HPDE6-E6E7 (cell line): Measurements from ENCODE around the gene SHISA5.
A peak's percentile ranks its signal among the peaks of the same experiment; 100 is the strongest.

Experiments used
- DNase-seq: peaks from one replicate; pipeline ENCODE4 v3.0.0; 2011; ENCODE audit warnings: missing footprints; ENCODE audit errors: extremely low spot score

SHISA5 gene

DNA sequence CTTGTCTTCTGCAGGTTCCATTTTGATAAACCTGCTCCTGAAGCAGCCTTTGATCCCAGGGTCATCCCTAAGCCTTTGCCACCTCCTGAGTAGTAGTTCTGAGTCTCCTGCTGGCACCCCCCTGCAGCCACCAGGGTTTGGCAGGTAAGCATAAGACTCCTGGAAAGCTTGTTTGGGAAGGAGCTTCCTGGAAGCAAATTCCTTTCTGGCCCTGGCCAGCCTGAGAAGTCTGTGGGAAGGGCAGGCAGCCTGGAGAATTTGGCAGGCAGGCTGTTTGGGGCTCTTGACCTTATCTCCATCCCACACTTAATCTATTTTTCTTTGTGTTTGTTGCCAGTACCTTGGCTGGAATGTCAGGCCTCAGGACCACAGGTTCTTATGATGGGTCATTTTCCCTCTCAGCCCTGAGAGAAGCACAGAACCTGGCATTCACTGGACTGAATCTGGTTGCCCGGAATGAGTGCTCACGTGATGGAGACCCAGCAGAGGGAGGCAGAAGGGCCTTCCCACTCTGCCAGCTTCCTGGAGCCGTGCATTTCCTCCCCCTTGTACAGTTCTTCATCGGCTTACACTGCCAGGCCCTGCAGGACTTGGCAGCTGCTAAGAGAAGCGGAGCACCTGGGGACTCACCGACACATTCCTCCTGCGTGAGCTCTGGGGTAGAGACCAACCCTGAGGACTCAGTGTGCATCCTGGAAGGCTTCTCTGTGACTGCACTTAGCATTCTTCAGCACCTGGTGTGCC, 44.0 kb downstream of the SHISA5 start:
- DNase-seq = no peak

DNA sequence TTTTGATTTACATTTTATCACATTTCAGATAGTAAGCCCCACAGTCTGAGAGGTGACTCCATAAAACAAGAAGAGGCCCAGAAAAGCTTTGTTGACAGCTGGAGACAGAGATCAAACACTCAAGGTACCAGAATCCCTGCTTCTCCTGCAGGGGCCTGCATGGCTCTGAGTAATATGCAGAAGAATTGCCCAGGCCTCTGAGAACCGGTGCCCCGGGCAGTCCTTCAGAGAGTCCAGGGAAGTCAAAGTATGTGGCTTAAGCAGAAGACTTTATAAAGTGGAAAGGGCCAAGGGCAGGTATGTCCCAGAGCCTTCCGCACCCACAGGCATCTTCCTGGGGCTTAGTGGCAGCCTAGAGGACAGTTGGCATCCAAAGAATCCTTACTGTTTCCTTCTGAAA, 44.6 kb downstream of the SHISA5 start:
- DNase-seq = no peak

DNA sequence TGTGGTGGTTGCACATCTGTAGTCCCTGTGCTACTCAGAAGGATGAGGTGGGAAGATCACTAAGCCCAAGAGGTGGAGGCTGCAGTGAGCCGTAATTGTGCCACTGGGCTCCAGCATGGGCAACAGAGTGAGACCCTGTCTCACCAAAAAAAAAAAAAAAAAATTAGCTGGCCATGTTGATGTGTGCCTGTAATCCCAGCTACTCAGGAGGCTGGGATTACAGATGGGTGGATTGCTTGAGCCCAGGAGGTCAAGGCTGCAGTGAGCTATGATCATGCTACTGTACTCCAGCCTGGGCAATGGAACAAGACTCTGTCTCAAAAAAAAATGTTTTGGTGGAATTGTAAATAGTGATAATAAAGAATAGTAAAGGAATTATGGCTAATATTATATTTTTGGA, 47.5 kb downstream of the SHISA5 start:
- no peak for DNase-seq

DNA sequence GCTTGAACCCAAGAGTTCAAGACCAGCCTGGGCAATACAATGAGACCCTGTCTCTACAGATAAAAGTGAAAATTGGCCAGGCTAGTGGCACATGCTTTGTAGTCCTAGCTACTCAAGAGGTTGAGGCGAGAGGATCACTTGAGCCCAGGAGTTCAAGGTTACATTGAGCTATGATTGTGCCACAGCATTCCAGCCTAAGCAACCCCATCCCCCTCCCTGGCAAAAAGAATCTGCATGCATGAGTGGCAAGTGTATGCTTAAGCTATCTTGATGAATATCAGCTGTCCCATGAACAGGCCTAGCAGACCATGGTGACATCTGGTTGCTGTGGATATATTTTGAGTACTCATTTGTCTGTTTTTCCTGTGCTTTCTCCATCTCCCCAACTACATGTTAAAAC, 52.7 kb downstream of the SHISA5 start:
- no peak for DNase-seq

DNA sequence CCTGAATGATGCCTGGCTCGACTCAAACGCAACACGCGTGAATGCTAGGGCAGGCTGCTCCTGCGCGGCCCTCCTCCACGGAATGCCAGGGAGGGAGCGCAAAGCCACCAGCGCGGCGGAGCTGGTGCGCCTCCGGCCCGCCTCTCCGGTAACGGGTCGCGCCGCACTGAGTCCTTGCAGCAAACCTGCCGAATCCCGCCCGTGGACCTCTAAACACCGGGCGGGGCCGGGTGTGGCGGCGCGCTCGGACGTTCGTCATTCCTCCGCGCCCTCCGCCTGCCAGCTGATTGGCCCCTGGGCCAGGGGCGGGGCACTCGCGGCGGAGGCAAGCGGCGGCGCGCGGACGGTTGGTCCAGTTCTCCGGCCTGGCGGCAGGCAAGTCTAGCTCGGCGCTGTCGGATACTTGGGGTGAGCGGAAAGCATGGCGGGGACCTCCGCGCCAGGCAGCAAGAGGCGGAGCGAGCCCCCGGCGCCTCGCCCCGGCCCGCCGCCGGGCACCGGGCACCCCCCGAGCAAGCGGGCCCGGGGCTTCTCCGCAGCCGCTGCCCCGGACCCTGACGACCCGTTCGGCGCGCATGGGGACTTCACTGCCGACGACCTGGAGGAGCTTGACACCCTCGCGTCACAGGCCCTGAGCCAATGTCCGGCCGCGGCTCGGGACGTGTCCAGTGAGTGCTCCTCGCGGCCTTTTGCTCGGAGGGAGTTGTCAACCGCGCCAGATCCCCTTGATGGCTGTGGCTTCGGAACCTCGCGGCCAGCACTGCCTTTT, 57.4 kb downstream of the SHISA5 start, which contains the start of gene ATRIP:
ATRIP (plus strand) TSS at position 313 of the 769 bp plus-strand sequence; CDS start at position 422, 109 bp downstream.
- peak; percentile 60 for DNase-seq

DNA sequence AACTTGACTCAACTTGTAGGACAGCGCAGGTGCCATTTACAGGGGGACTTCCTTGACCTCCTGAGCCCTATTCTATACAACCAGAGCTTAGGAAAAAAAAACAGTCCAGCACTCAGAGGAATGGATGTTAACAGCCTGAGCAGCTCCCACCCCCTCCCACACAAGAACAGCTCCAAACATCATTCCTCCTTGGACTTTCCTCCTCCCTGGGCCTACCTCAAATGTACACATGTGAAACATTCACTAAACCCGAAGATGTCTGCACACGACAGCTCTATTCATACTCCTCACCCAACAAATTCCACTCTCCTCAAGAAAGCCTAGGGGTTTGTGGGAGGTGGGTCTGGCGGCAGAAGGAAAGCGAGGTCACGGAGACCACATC, 57.9 kb downstream of the SHISA5 start:
- DNase-seq = no peak

DNA sequence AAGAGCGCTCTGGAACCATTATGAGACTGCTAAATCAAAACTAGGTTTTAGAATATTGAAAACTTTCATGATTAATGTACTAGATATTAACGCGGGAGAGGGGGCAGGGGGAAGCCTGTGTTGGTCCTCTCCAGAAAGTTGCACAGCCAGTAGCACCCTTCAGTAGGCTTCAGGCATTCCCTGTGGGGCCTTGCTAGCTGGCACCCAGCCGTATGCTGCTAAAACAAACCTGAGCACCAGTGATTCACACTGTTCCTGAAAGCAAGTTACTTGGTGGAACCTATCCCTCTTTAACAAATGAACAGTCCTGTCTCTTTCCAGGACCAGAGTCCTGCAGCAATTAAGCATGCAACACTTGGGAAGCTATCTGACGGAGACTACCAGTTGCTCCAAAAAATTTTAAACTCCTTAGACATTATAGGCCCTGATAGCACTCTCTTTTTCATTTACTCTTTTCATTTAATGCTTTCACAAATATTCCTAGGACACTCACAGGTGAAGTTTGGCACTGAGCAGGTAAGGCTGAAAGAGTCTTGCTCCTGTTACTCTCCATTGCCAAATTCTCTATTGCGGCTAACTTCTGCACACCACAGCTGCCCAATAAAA, 58.6 kb downstream of the SHISA5 start:
- DNase-seq = no peak

DNA sequence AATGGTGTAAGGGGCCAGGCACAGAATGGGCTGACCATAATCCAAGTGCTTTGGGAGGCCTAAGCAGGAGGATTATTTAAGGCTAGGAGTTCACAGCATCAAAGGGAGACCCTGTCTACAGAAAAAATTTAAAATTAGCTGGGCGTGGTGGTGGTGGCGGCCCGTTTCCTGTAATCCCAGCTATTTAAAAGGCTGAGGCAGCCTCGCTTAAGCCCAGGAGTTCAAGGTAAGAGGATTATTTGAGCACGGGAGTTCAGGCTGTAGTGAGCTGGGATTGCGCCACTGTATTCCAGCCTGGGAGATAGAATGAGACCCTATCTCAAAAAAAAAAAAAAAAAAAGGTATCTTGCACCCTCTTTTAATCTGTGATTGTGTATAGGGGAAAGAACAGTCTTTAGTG, 62.0 kb downstream of the SHISA5 start:
- no peak for DNase-seq

DNA sequence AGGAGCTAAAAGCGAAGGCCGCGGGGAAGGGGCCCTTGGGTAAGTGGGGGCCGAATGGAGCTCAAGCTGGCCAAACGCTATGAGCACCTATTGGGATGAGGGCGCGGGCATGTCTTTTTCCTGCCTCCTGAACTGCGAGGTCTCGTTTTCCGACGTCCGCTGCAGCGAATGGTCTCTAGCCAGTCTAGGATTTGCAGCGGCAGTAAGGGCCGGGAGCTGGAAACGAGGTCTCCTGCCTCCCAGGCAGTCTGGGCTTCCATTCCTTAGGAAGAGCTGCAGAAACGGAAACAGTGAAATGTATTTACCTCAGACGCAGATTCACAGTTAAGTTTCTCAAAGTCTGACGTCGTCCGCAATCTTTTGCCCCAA, 63.4 kb downstream of the SHISA5 start:
- no peak for DNase-seq

DNA sequence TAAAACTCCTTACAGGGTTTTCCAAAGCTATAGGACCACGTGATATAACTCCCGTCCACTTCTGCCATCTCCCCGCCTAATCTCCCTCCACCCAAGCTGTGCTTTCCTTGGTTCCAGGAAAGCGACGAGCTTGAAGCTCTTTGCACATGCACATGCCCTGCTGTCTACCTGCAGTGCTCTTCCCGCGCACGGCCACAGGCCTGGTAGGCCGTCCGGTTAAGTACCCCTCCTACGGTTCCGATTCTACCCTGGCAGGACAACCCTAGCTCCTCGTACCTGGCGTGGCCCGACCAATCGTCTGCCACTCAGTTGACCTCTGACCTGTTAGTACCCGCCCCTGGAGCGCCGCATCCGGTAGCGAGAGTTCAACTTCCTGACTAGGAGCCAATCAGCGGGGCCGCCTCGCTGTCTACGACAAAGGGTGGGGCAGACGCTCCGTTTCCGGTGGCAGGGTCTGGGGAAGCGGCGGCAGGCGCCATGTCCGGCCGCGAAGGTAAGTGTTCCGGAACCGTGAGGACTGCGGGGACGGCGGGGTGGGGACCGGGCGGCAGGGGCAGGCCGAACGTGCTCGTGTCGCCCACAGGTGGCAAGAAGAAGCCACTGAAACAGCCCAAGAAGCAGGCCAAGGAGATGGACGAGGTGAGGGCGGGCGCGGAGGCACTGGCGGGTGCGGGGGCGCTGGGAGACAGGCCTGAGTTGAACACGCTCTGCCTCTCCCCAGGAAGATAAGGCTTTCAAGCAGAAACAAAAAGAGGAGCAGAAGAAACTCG, 64.0 kb downstream of the SHISA5 start, which contains the start of the genes CCDC51 and TMA7:
CCDC51 (minus strand) TSS at position 300 of the 770 bp plus-strand sequence. CDS start 4,991 bp downstream, outside the sequence.
TMA7 (plus strand) TSS at position 438 of the 770 bp plus-strand sequence; CDS start at position 478, 40 bp downstream.
- DNase-seq = peak; percentile 77

DNA sequence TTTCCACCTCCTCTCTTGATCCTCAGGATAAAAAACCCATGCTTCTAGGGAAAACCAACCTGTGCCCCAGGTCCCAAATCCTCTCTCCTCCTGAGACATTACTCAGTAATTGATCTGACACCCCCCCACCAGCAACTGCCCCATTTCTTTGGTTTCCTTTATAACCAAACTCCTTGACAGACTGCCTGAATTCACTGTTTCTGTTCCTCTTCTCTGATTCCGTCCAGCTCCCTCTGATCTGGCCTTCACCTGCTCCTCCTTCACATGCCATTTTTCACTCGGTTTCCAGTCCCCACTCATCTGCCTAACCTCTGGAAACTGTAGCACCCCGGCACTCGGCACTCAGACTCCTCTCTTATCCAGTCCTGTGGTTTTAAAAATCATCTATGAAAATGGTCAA, 66.2 kb downstream of the SHISA5 start:
- no peak for DNase-seq

DNA sequence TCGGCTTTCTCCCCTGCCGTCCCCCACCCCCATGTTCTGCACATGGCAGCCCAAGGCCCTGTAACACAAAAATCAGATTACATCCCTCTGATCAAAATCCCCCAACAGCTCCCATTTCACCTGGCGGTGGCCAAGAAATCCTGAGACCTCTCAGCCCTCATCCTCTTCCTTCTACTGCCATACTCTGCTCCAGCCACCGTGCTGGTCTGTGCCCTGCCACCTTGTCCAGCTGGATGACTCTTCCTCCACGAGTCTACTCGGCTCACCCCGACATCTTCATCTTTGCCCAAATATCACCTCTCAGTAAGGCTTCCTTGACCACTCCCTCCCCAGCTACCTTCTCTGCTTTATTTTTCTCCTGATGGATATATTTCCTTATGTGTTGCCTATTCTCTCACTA, 67.1 kb downstream of the SHISA5 start:
- DNase-seq = no peak

DNA sequence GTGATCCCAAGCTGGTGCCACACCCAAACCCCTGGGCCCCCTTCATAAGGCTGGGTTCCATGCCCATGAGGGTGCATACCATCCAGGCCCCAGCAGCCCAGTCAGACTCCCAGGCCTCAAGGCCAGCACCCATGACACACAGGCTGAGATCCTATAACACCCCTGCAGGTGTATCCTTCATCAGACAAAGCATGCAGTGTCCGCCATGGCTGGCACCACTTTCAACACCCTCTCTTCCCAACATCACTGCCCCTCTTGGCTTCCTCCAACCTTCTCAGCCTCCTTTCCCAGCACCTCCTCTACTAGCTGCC, 67.5 kb downstream of the SHISA5 start:
- DNase-seq = no peak

DNA sequence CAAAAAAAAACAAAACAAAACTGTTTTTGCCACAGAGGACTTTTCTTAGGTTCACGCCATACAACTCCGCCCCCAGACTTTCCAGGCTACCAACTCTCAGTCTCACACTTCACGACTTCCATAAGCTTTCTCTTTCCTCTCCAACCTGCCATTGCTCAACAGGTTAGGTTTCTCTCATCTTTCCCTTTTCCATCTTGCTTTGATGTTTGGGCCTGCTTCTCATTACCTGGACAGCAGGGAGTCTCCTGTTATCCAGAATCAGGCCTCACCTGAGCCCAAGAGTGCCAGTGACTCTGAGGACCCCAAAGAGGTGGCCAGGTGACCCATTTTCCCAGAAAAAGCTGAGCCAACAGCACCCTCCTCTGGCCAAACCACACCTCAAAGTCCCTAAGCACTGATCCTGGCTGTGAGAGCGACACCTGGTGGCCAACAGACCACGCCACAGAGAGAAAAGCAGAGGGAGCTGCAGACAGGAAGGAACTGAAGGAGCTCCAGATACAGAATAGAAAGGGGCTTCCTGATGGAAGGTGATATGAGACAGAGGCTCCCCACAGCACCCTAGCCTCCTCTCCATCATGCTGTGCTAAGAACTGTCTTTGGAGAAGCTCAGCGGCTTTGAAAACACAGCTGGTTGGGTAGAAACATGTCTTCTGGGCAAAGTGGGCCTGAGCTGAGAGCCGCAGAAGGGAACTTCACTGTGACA, 68.0 kb downstream of the SHISA5 start:
- DNase-seq = peak; percentile 35

DNA sequence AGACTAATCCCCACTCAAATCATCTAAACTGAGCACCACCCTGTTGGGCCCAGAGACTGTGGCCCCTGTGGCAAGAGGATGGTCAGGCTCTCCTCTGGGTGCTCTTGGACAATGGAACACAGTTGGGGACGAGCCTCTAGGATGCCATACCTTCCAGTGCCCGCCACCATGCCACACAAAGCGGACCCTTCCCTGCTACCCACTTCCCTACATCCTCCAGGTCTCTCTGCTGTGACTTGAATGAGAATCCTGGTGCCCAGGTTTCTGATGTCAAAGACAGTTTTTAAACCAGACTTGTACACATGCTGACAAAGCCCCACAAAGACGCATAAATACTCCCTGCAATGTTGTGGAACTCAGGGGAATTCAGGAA, 68.8 kb downstream of the SHISA5 start:
- no peak for DNase-seq

DNA sequence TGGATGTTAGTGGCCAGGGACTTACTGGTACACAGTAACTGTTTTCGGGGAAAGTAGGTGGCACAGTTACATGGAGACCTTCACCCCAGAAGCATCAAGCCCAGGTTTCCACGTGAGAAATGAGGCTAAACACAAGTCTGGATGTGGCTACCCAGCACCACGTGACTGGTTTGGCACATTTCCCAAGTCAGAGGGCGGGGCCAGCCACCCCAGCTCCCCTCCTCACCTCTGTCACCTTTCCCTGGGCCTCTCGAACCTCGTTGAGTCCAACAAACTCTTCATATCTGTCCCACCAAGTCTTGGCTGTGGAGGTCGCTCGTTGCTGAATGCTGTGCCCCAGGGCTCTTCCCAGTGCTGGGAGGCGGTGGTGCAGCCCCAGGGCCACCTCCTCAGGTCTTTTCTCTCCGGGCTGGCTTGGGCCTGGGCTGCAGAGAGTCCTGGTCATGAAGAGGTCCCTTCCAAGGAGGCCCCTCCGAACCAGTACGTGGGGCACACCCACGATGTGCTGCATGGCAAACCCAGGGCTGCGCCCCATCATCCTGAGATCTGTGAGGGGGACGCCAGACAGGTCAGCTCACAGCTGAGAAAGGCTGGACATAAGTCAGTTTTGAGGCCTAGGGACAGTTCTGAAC, 69.3 kb downstream of the SHISA5 start:
- no peak for DNase-seq

DNA sequence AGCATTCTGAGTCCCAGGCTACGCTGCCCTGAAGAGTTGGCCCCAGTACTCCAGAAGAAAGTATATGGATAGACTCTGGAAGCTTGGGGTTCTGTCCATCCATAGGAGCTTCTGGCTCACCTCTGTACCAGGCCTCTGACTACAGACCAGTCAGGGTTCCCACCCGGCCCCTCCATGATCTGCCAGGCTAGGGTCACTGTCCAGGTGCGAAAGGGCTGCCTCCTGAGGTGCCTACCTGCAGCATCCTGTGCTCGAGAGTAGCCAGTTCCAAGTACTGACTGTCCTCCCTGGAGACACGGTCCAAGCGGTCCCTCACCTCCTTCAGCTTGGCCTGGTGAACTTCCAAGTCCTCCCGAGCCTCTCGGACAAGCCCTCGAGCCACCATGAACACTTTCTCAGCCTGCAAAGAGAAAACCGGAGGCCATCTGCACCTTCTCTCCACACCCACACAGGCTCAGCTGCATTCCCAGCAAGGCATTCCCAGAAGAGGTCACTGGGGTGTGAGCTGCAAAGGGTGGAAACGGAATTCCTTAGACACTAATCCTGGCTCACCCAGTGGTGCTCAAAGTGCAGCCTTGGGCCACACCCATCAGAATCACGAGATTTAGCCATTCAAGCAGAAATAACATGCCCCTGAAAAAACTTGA, 70.4 kb downstream of the SHISA5 start:
- peak; percentile 27 for DNase-seq

DNA sequence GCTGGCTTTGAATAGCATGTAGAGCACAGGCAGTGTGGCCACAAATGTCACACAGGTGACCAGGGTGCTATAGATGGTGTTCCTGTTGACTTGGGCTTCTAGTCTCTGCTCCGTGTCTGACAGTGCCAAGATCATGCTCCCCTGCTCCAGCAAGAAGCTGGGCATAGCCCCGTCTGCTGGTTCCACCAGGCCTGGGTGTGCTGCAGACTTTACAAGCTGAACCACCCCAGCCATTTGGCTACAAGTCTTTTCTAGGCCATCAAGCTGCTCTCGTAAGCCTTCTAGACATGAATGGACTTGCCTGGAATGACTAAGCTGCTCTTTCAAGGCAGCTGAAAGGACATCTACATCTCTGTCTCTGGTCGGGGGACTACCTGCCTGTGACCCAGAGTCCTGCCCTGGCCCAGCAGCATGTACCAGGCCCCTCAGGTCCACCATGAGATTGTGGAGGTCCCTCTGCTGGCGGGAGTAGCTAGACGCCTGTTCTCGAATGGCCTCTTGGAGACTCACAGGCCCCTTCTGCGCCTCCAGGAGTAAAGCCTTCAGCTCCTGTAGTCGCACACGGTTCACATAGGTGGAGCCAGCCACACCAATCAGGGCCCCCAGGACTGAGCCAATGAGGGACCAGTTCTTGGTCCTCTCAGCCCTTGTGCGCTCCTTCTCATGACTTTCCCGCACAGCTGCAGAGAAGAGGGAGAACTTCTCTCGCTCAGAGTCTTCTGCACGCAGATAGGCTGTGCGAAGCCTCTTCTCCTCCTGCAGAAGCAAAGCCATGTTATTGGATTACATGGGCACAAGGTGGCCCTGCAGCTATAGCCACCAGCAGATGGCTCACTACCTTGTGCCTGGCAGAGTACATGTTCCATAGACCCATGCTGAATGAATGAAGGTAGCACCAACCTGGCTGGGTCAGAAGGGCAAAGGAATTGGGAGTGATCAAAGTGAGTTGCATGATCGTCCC, 71.3 kb downstream of the SHISA5 start:
- peak; percentile 48 for DNase-seq
